H9 (cell line): Measurements from ENCODE around the gene ARHGAP10. TPM values are rescaled to one million over a fixed set of nuclear protein-coding genes. Genes with fewer than 3 reads are reported as not detected.

Experiments used
- DNase-seq: peaks from one replicate; pipeline ENCODE4 v3.0.0-alpha.2; 2017
- H2AFZ ChIP-seq: one replicate; pipeline ENCODE4 v1.6.1; 2013; ENCODE audit warnings: mild to moderate bottlenecking, low read length, control low read depth, moderate library complexity
- H2AK5ac ChIP-seq: 2 replicates; pipeline ENCODE4 v1.6.1; 2013; ENCODE audit warnings: low read length, control low read depth, mixed read lengths; ENCODE audit not compliant: insufficient read length
- H2BK120ac ChIP-seq: one replicate; pipeline ENCODE4 v1.6.1; 2013; ENCODE audit warnings: low read depth, mild to moderate bottlenecking, low read length, control low read depth, inconsistent platforms; ENCODE audit not compliant: poor library complexity, severe bottlenecking
- H2BK12ac ChIP-seq: 2 replicates; pipeline ENCODE4 v1.6.1; 2013; ENCODE audit warnings: low read length, control low read depth, mixed read lengths, low read depth; ENCODE audit not compliant: insufficient read length
- H2BK15ac ChIP-seq: 2 replicates; pipeline ENCODE4 v1.6.1; 2013; ENCODE audit warnings: low read depth, low read length, control low read depth
- H2BK20ac ChIP-seq: one replicate; pipeline ENCODE4 v1.6.1; 2013; ENCODE audit warnings: low read depth, mild to moderate bottlenecking, low read length, control low read depth, inconsistent platforms; ENCODE audit not compliant: poor library complexity, severe bottlenecking
- H2BK5ac ChIP-seq: 2 replicates; pipeline ENCODE4 v1.6.1; 2013; ENCODE audit warnings: low read length, control low read depth, mixed read lengths; ENCODE audit not compliant: insufficient read length
- H3K14ac ChIP-seq: 2 replicates; pipeline ENCODE4 v1.6.1; 2013; ENCODE audit warnings: low read length, control low read depth; ENCODE audit not compliant: insufficient read depth
- H3K18ac ChIP-seq: 2 replicates; pipeline ENCODE4 v1.6.1; 2013; ENCODE audit warnings: low read depth, mild to moderate bottlenecking, mixed read lengths, low read length, control low read depth; ENCODE audit not compliant: insufficient read length
- H3K23ac ChIP-seq: 2 replicates; pipeline ENCODE4 v1.6.1; 2013; ENCODE audit warnings: low read length, control low read depth, mixed read lengths, low read depth; ENCODE audit not compliant: insufficient read length
- H3K23me2 ChIP-seq: 2 replicates; pipeline ENCODE4 v1.6.1; 2013; ENCODE audit warnings: low read depth, mild to moderate bottlenecking, mixed read lengths, low read length, control low read depth; ENCODE audit not compliant: insufficient read length, poor library complexity, severe bottlenecking
- H3K27ac ChIP-seq: 2 replicates; pipeline ENCODE4 v1.5.1; 2013; ENCODE audit warnings: low read length, control low read depth, mixed read lengths, low read depth; ENCODE audit not compliant: insufficient read length
- H3K27me3 ChIP-seq: 2 replicates; pipeline ENCODE4 v1.6.1; 2013; ENCODE audit warnings: low read length, control low read depth, inconsistent platforms; ENCODE audit not compliant: insufficient read depth
- H3K4ac ChIP-seq: 2 replicates; pipeline ENCODE4 v1.6.1; 2013; ENCODE audit warnings: low read depth, mild to moderate bottlenecking, control low read depth, inconsistent platforms, low read length, moderate library complexity
- H3K4me1 ChIP-seq: 2 replicates; pipeline ENCODE4 v1.6.1; 2013; ENCODE audit warnings: low read length, control low read depth, inconsistent platforms; ENCODE audit not compliant: insufficient read depth
- H3K4me2 ChIP-seq: 2 replicates; pipeline ENCODE4 v1.6.1; 2013; ENCODE audit warnings: low read length, control low read depth, mixed read lengths; ENCODE audit not compliant: insufficient read length, insufficient read depth
- H3K56ac ChIP-seq: 2 replicates; pipeline ENCODE4 v1.6.1; 2013; ENCODE audit warnings: low read depth, mild to moderate bottlenecking, mixed read lengths, low read length, control low read depth; ENCODE audit not compliant: insufficient read length
- H3K79me1 ChIP-seq: 2 replicates; pipeline ENCODE4 v1.6.1; 2013; ENCODE audit warnings: low read depth, mild to moderate bottlenecking, moderate library complexity, low read length, control low read depth, inconsistent platforms; ENCODE audit not compliant: insufficient read depth, poor library complexity, severe bottlenecking
- H3K79me2 ChIP-seq: 2 replicates; pipeline ENCODE4 v1.6.1; 2013; ENCODE audit warnings: low read length, control low read depth, inconsistent platforms; ENCODE audit not compliant: insufficient read depth
- H3K9ac ChIP-seq: 2 replicates; pipeline ENCODE4 v1.6.1; 2013; ENCODE audit warnings: low read length, control low read depth, mixed read lengths; ENCODE audit not compliant: insufficient read length; ENCODE audit errors: extremely low read depth
- H3K9me3 ChIP-seq: one replicate; pipeline ENCODE4 v1.6.1; 2013; ENCODE audit warnings: low read depth, low read length, inconsistent platforms; ENCODE audit not compliant: control insufficient read depth
- H3T11ph ChIP-seq: one replicate; pipeline ENCODE4 v1.6.1; 2013; ENCODE audit warnings: mild to moderate bottlenecking, low read length, control low read depth, inconsistent platforms
- H4K20me1 ChIP-seq: one replicate; pipeline ENCODE4 v1.6.1; 2013; ENCODE audit not compliant: control insufficient read depth, insufficient read length, insufficient read depth
- H4K5ac ChIP-seq: 2 replicates; pipeline ENCODE4 v1.6.1; 2013; ENCODE audit warnings: low read depth, mild to moderate bottlenecking, mixed read lengths, low read length, control low read depth; ENCODE audit not compliant: insufficient read length
- H4K8ac ChIP-seq: replicated peaks from 2 replicates; pipeline ENCODE4 v1.6.1; 2013; ENCODE audit warnings: low read length, control low read depth, mixed read lengths, low read depth; ENCODE audit not compliant: insufficient read length
- H4K91ac ChIP-seq: 2 replicates; pipeline ENCODE4 v1.6.1; 2013; ENCODE audit warnings: low read depth, mild to moderate bottlenecking, moderate library complexity, mixed read lengths, low read length, control low read depth; ENCODE audit not compliant: insufficient read length
- H3K27ac Mint-ChIP-seq, 3 experiments: 2 replicates in 2 of 3; 3 replicates in 1 of 3; pipeline ENCODE4 v1.8.0; 2020 to 2021; ENCODE audit warnings: mixed read lengths in 3 of 3, mild to moderate bottlenecking in 1 of 3, moderate library complexity in 1 of 3
- H3K27me3 Mint-ChIP-seq: 2 replicates; pipeline ENCODE4 v1.8.0; 2021; ENCODE audit warnings: low read depth, mild to moderate bottlenecking, moderate library complexity, mixed read lengths
- H3K36me3 Mint-ChIP-seq, 3 experiments: 2 replicates in 2 of 3; 3 replicates in 1 of 3; pipeline ENCODE4 v1.8.0; 2020 to 2021; ENCODE audit warnings: low read depth in 3 of 3, mixed read lengths in 3 of 3; ENCODE audit not compliant: insufficient read depth in 1 of 3
- H3K4me1 Mint-ChIP-seq, 2 experiments: 2 replicates each; pipeline ENCODE4 v1.8.0; 2020; ENCODE audit warnings: mixed read lengths in 2 of 2
- H3K4me3 Mint-ChIP-seq, 2 experiments: 2 replicates in 1 of 2; 3 replicates in 1 of 2; pipeline ENCODE4 v1.8.0; 2020 to 2021; ENCODE audit warnings: mild to moderate bottlenecking in 2 of 2, mixed read lengths in 2 of 2, moderate library complexity in 1 of 2
- H3K9me3 Mint-ChIP-seq, 2 experiments: 2 replicates in 1 of 2; 3 replicates in 1 of 2; pipeline ENCODE4 v1.8.0; 2020; ENCODE audit warnings: mild to moderate bottlenecking in 2 of 2, mixed read lengths in 2 of 2, moderate library complexity in 1 of 2
- WGBS: extraction: QIAGEN DNeasy Blood & Tissue Kit; methylation state at CpG from one replicate; pipeline ENCODE4 v1.1.7; 2013; ENCODE audit warnings: missing lambda C conversion rate, low lambda C conversion rate, mixed read lengths; ENCODE audit not compliant: insufficient read length; ENCODE audit errors: extremely low coverage; 5-methylcytosine and 5-hydroxymethylcytosine counted together
- total RNA-seq: library from RNA; stranded (reverse); gene quantifications from 2 replicates; pipeline ENCODE4 v1.2.1, GENCODE V29; 2021
- TF ChIP-seq, protein P1 (sequence below): fragments of 200-600 bp; sonication (generic); conservative IDR thresholded peaks from 3 replicates; pipeline ENCODE4 v1.8.0; 2021; ENCODE audit warnings: antibody characterized with exemption, mild to moderate bottlenecking

ARHGAP10 gene
- total RNA-seq, 1 experiment from 2014 or later, result 7.8 TPM

DNA sequence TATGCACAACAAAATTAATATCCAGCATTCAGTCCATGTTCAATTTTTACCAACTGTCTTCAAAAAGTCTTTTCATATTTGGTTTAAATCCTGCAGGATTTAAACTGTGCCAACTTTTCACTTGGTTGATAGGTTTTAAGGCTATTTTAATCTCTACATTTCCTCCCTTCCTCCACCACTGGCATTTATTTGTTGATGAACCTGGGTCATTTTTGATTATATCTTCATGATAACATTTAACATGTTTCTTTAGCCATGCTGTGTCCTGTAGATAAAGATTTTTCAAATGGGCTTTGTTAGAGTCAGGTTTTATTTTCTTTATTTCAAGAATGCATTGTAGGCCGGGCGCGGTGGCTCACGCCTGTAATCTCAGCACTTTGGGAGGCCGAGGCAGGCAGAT, 216.4 kb downstream of the ARHGAP10 start:
- Histone ChIP-seq H3K79me2 (no peaks in the 10 kb centered on the region), H3T11ph (no peak overlapping the region), H3K4ac (no peak overlapping the region), H4K5ac (no peak overlapping the region), H3K4me1 (no peaks in the 10 kb centered on the region), H3K9ac (no peak overlapping the region), H3K27ac (no peak overlapping the region), H3K23ac (no peak overlapping the region), H3K9me3 (no peaks in the 10 kb centered on the region), H4K91ac (no peak overlapping the region), H2BK120ac (no peak overlapping the region), H2AK5ac (no peak overlapping the region), H3K18ac (no peak overlapping the region), H3K27me3 (no peaks in the 10 kb centered on the region), H3K23me2 (no peaks in the 10 kb centered on the region), H2BK12ac (no peak overlapping the region), H3K79me1 (no peaks in the 10 kb centered on the region), H4K8ac (no peak overlapping the region), H3K14ac (no peak overlapping the region), H4K20me1 (no peaks in the 10 kb centered on the region), H2AFZ (no peak overlapping the region), H3K4me2 (no peak overlapping the region), H2BK5ac (no peak overlapping the region), H2BK20ac (no peak overlapping the region), H2BK15ac (no peak overlapping the region), H3K56ac (no peak overlapping the region)
- Mint-ChIP-seq H3K27me3 (no peaks in the 10 kb centered on the region), H3K36me3 (peaks cover 1 to 6% (median 3%) of the 10 kb centered on the region in 3 experiments; a peak in 4 of 7 replicates), H3K4me3 (no peak overlapping the region), H3K27ac (no peak overlapping the region), H3K9me3 (no peaks in the 10 kb centered on the region; a peak in 1 of 5 replicates), H3K4me1 (peaks cover 0 to 6% of the 10 kb centered on the region in 2 experiments; a peak in 2 of 4 replicates)
- no CpG with 5 or more reads among the region's 5 CpGs for WGBS
- TF ChIP-seq, protein P1, sequence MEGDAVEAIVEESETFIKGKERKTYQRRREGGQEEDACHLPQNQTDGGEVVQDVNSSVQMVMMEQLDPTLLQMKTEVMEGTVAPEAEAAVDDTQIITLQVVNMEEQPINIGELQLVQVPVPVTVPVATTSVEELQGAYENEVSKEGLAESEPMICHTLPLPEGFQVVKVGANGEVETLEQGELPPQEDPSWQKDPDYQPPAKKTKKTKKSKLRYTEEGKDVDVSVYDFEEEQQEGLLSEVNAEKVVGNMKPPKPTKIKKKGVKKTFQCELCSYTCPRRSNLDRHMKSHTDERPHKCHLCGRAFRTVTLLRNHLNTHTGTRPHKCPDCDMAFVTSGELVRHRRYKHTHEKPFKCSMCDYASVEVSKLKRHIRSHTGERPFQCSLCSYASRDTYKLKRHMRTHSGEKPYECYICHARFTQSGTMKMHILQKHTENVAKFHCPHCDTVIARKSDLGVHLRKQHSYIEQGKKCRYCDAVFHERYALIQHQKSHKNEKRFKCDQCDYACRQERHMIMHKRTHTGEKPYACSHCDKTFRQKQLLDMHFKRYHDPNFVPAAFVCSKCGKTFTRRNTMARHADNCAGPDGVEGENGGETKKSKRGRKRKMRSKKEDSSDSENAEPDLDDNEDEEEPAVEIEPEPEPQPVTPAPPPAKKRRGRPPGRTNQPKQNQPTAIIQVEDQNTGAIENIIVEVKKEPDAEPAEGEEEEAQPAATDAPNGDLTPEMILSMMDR, result no peak
- no peak for DNase-seq
